Measurements from ENCODE around the gene SSR3.

DNA sequence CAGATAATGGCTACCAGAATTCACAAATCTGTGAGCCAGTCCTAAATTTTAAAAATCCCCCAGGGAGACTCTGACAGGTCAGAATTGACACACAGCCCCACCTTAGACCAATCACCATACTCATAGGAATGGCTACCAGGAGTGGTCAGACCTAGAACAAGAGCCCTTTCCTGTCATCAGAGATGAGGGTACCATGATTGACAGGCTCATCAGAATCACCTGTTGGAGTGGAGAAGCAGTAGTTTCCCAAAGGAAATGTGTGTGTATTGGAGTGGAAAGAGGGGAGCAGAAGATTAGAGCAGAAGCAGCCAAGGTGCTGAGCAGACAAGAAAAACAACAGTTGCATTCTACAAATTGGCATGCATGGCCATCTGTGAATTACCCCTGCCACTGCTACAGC lies 27.0 kb upstream of the SSR3 start:
- TF ChIP-seq MLLT1 (IDR thresholded peaks at IDR 0.05): no peak
- TF ChIP-seq ZC3H4 (CRISPR knock-in tag; IDR thresholded peaks at IDR 0.05; ENCODE audit: borderline replicate concordance): no peak
- TF ChIP-seq ZBTB8A (IDR thresholded peaks at IDR 0.05; ENCODE audit: partially characterized antibody): no peak
- TF ChIP-seq, protein P1, sequence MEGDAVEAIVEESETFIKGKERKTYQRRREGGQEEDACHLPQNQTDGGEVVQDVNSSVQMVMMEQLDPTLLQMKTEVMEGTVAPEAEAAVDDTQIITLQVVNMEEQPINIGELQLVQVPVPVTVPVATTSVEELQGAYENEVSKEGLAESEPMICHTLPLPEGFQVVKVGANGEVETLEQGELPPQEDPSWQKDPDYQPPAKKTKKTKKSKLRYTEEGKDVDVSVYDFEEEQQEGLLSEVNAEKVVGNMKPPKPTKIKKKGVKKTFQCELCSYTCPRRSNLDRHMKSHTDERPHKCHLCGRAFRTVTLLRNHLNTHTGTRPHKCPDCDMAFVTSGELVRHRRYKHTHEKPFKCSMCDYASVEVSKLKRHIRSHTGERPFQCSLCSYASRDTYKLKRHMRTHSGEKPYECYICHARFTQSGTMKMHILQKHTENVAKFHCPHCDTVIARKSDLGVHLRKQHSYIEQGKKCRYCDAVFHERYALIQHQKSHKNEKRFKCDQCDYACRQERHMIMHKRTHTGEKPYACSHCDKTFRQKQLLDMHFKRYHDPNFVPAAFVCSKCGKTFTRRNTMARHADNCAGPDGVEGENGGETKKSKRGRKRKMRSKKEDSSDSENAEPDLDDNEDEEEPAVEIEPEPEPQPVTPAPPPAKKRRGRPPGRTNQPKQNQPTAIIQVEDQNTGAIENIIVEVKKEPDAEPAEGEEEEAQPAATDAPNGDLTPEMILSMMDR (IDR thresholded peaks at IDR 0.05 in 2 of 3, conservative IDR thresholded peaks at IDR 0.05 in 1 of 3; ENCODE audit: insufficient read depth in 2 of 3, low read depth in 1 of 3, low read length in 3 of 3): no peak
- no peak for TF ChIP-seq CC2D1A (IDR thresholded peaks at IDR 0.05)
- no peak for TF ChIP-seq GTF2A2 (tag; IDR thresholded peaks at IDR 0.05)
- TF ChIP-seq BDP1 (IDR thresholded peaks at IDR 0.05; ENCODE audit: insufficient read depth, insufficient read length): no peak
- no peak for TF ChIP-seq NR2C1 (IDR thresholded peaks at IDR 0.05)
- TF ChIP-seq NR2C1 (tag; IDR thresholded peaks at IDR 0.05): no peak
- TF ChIP-seq MTF1 (CRISPR knock-in tag; IDR thresholded peaks at IDR 0.05; ENCODE audit: borderline replicate concordance): no peak
- no peak for TF ChIP-seq ZNF778 (CRISPR knock-in tag; IDR thresholded peaks at IDR 0.05)
- TF ChIP-seq SPI1 (IDR thresholded peaks at IDR 0.05; ENCODE audit: borderline replicate concordance, low read depth, low read length): no peak
- TF ChIP-seq EZH2 (IDR thresholded peaks at IDR 0.05; ENCODE audit: borderline replicate concordance, low read depth, low read length): no peak
- TF ChIP-seq KAT8 (IDR thresholded peaks at IDR 0.05; ENCODE audit: low read depth): no peak
- TF ChIP-seq KAT7 (CRISPR knock-in tag; IDR thresholded peaks at IDR 0.05; ENCODE audit: borderline replicate concordance): no peak
